Esophagus squamous epithelium (tissue), 4 donors: ENCODE measurements around the gene FAM89A.

Experiments used
- CTCF ChIP-seq, 6 experiments: fragments of 450-650 bp in 4 of 6; fragments of 200-600 bp in 2 of 6; sonication (generic) in 2 of 6; IDR thresholded peaks; one replicate each; pipeline ENCODE4 v1.5.1; 2016 to 2019; ENCODE audit warnings: antibody characterized with exemption in 6 of 6, mild to moderate bottlenecking in 4 of 6, moderate library complexity in 4 of 6
- POLR2A ChIP-seq, 4 donors: fragments of 450-650 bp; IDR thresholded peaks; one replicate each; pipeline ENCODE4 v1.6.1; 2017; ENCODE audit warnings: antibody characterized with exemption in 4 of 4, mild to moderate bottlenecking in 4 of 4, moderate library complexity in 3 of 4

GRCh38 chr1:231011963-231012362, 28.1 kb downstream of the FAM89A start:
- TF ChIP-seq CTCF (IDR thresholded peaks at IDR 0.05) (no peak), POLR2A (IDR thresholded peaks at IDR 0.05) (no peak)
